Tracheal epithelial cell (primary cell): ENCODE data around the gene SPDYE6. TPM values are rescaled to one million over a fixed set of nuclear protein-coding genes. Genes with fewer than 3 reads are reported as not detected.

Experiments used
- total RNA-seq: library from RNA; depleted of rRNA; stranded (reverse); fragments of >200 nt; gene quantifications from 2 replicates; pipeline ENCODE4 v1.2.1, GENCODE V29; 2014

SPDYE6 gene, protein sequence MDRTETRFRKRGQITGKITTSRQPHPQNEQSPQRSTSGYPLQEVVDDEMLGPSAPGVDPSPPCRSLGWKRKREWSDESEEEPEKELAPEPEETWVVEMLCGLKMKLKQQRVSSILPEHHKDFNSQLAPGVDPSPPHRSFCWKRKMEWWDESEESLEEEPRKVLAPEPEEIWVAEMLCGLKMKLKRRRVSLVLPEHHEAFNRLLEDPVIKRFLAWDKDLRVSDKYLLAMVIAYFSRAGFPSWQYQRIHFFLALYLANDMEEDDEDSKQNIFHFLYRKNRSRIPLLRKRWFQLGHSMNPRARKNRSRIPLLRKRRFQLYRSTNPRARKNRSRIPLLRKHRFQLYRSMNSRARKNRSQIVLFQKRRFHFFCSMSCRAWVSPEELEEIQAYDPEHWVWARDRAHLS
- not detected in 2 replicates for total RNA-seq

DNA sequence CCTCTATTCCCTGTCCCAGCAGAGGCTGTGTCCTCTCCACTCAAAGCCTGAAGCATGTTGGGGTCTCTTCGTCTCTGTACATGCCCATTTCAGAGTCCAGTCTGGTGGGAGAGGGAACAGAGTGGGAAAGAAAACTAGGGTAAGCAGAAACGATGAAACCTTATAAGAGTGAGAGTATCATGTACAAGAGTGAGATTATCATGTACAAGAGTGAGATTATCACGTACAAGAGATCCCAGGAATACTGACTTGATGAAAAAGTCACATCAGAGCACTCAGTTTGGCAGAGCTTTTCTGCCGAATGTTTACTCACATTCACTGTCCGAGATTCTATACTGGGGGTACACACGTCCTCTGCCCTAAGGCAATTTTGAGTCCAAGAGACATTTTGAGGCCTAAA, at the start of gene SPDYE6:
Gene SPDYE6, minus strand, starts transcription at position 101 of the 400 bp plus-strand sequence. CDS start 421 bp downstream, outside the sequence.

DNA sequence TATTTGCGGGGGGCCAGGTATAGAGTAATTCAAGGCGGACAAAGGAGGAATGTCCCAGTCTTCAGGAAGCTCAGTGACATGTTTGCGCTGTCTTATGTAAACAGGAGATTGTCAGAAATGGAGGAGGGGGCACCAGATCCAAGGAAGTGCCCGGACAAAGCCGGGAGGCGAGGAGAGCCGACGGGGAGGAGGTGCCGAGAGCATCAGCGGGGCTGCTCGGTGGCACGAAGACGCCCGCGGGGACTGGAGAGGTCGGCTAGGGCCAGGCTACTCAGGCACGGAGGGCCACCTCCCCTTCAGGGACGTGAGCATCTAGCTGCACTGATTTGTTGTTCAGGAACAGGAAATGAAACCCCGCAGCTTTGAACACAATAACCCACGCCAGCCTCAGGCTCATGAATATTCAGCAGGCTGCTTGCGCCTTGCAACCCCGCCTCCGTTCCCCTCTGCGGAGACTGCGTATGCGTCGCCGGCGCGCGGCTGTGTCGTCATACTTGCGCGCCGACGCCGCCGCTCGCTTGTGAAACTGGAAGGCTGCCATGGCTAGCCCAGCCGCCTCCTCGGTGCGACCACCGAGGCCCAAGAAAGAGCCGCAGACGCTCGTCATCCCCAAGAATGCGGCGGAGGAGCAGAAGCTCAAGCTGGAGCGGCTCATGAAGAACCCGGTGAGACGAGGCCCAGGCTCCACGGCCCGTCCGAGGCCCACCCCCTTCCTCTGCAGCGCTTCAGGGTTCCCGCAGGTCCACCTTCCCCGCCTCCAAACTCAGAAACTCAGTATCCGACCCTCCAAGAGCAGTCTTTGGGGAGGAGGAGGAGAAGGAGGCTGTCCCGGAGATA, 39.8 kb upstream of the SPDYE6 start, which contains the start of gene PRKRIP1:
Gene PRKRIP1, plus strand, starts transcription at position 491 of the 837 bp plus-strand sequence. Its CDS starts 49 bp downstream, at position 540.

Other genes with a start within 250 kb of the SPDYE6 start
- 4.9 and 7.0 TPM in 2 replicates for gene SH2B2, start 69.6 kb downstream of the SPDYE6 start, total RNA-seq
- 11.5 and 19.0 TPM in 2 replicates for gene PRKRIP1, start 39.9 kb upstream of the SPDYE6 start, total RNA-seq
- gene ORAI2, start 77.1 kb upstream of the SPDYE6 start, total RNA-seq, result 3.4 and 21.0 TPM in 2 replicates
- gene ALKBH4, start 108.4 kb upstream of the SPDYE6 start, total RNA-seq, result 13.6 and 15.9 TPM in 2 replicates
- gene LRWD1, start 108.5 kb upstream of the SPDYE6 start, total RNA-seq, result 20.0 and 39.0 TPM in 2 replicates
- 17.4 and 21.7 TPM in 2 replicates for gene POLR2J, start 122.5 kb upstream of the SPDYE6 start, total RNA-seq
- gene RASA4B, start 161.3 kb upstream of the SPDYE6 start, total RNA-seq, result 3.0 and 3.9 TPM in 2 replicates
- 10.0 and 17.1 TPM in 2 replicates for gene UPK3BL2, start 187.3 kb upstream of the SPDYE6 start, total RNA-seq
- not detected in 2 replicates for gene SPDYE2, start 194.8 kb upstream of the SPDYE6 start, total RNA-seq
- 6.2 and 12.0 TPM in 2 replicates for gene POLR2J3, start 216.1 kb upstream of the SPDYE6 start, total RNA-seq